A549 (cell line): Measurements from ENCODE around the gene ZFYVE28. TPM values are rescaled to one million over a fixed set of nuclear protein-coding genes. Genes with fewer than 3 reads are reported as not detected.

Experiments used
- ATAC-seq, 2 experiments: fragments of 200-7000 bp in 1 of 2; fragments of >200 bp in 1 of 2; cut with Nextera tagmentation in 1 of 2; cut with Tn5 transposase in 1 of 2; 3 replicates each; pipeline versions ENCODE4 v1.8.0 to v1.9.1; 2018 to 2020; ENCODE audit warnings: mild to moderate bottlenecking in 1 of 2, moderate library complexity in 1 of 2
- CTCF ChIA-PET: fragments of 300-600 bp; sonication (Branson Sonifier 250); formaldehyde crosslinking; extraction: SDS; loops from one replicate; lab custom pipeline; 2021; ENCODE audit warnings: antibody characterized with exemption, inconsistent platforms; lab: Yijun Ruan, JAX
- POLR2A ChIA-PET: fragments of 350-600 bp; formaldehyde crosslinking; extraction: SDS; loops from one replicate; lab custom pipeline; 2021; ENCODE audit warnings: antibody characterized with exemption, inconsistent platforms; lab: Yijun Ruan, JAX
- DNase-seq, 2 experiments: peaks; one replicate each; pipeline versions ENCODE4 v3.0.0 to v3.0.0-alpha.2; 2011 to 2016; ENCODE audit warnings: low read depth in 1 of 2, low spot score in 1 of 2
- FAIRE-seq: peaks from 2 replicates; lab custom pipeline; 2011; peaks lifted over from hg19 to GRCh38; lab: Jason Lieb, UNC
- H3K27ac ChIP-seq, 2 experiments: fragments of >200 bp; sonication (Bioruptor Twin); formaldehyde crosslinking; 3 replicates each; pipeline ENCODE4 v1.5.1; 2016 to 2017
- H3K4me1 ChIP-seq: fragments of >200 bp; sonication (Bioruptor Twin); formaldehyde crosslinking; 3 replicates; pipeline ENCODE4 v1.6.1; 2016
- H3K4me2 ChIP-seq: fragments of >200 bp; sonication (Bioruptor Twin); formaldehyde crosslinking; 3 replicates; pipeline ENCODE4 v1.6.1; 2016
- H3K4me3 ChIP-seq: fragments of >200 bp; sonication (Bioruptor Twin); formaldehyde crosslinking; 3 replicates; pipeline ENCODE4 v1.5.1; 2016
- H3K9me3 ChIP-seq: fragments of >200 bp; sonication (Bioruptor Twin); formaldehyde crosslinking; 3 replicates; pipeline ENCODE4 v1.6.1; 2016
- BHLHE40 ChIP-seq: IDR thresholded peaks from 2 replicates; pipeline ENCODE4 v1.6.1; 2012; ENCODE audit warnings: low read depth, low read length, inconsistent platforms
- CBX2 ChIP-seq: fragments of 200-600 bp; sonication (generic); IDR thresholded peaks from 2 replicates; pipeline ENCODE4 v1.6.1; 2016; ENCODE audit warnings: low read depth, mild to moderate bottlenecking, borderline replicate concordance
- CEBPB ChIP-seq, 2 experiments: fragments of >200 bp in 1 of 2; sonication (Bioruptor Twin) in 1 of 2; formaldehyde crosslinking in 1 of 2; IDR thresholded peaks; 2 replicates each; pipeline ENCODE4 v1.6.1; 2012 to 2016
- ESRRA ChIP-seq: fragments of 150-350 bp; IDR thresholded peaks from 2 replicates; pipeline ENCODE4 v1.6.1; 2014; ENCODE audit warnings: mild to moderate bottlenecking, low read length, borderline replicate concordance
- FOSL2 ChIP-seq, 2 experiments: fragments of 450-650 bp in 1 of 2; fragments of >200 bp in 1 of 2; sonication (Bioruptor Twin) in 1 of 2; formaldehyde crosslinking; IDR thresholded peaks; 2 replicates each; pipeline versions ENCODE4 v1.5.0 to v1.6.1; 2016 to 2020; ENCODE audit warnings: mild to moderate bottlenecking in 1 of 2, moderate library complexity in 1 of 2
- FOXS1 ChIP-seq: fragments of 250-450 bp; sonication (Bioruptor Pico); IDR thresholded peaks from 2 replicates; pipeline ENCODE4 v1.5.0; 2020; ENCODE audit warnings: mild to moderate bottlenecking, moderate library complexity
- GATA3 ChIP-seq: IDR thresholded peaks from 2 replicates; pipeline ENCODE4 v1.6.1; 2012; ENCODE audit warnings: borderline replicate concordance
- HDAC2 ChIP-seq: fragments of 200-600 bp; sonication (generic); IDR thresholded peaks from 2 replicates; pipeline ENCODE4 v1.6.1; 2016
- HOXB13 ChIP-seq: fragments of 250-450 bp; sonication (Bioruptor Pico); IDR thresholded peaks from 2 replicates; pipeline ENCODE4 v1.5.0; 2020; ENCODE audit warnings: low read depth, mild to moderate bottlenecking, moderate library complexity
- MAZ ChIP-seq: fragments of 150-350 bp; IDR thresholded peaks from 2 replicates; pipeline ENCODE4 v1.6.1; 2014; ENCODE audit warnings: antibody characterized with exemption, low read depth, low read length, borderline replicate concordance
- MYC ChIP-seq: IDR thresholded peaks from 2 replicates; pipeline ENCODE4 v1.6.1; 2012; ENCODE audit warnings: mild to moderate bottlenecking, inconsistent platforms, low read length, improper control_type of control experiment, borderline replicate concordance
- NPAS2 ChIP-seq: fragments of 250-450 bp; sonication (Bioruptor Pico); IDR thresholded peaks from 2 replicates; pipeline ENCODE4 v1.8.0; 2022; ENCODE audit warnings: mild to moderate bottlenecking, moderate library complexity, borderline replicate concordance
- NR3C1 ChIP-seq: fragments of >200 bp; sonication (Bioruptor Twin); formaldehyde crosslinking; IDR thresholded peaks from 3 replicates; pipeline ENCODE4 v1.6.1; 2017
- POLR2AphosphoS2 ChIP-seq: conservative IDR thresholded peaks from 2 replicates; pipeline ENCODE4 v1.6.1; 2012; ENCODE audit warnings: low read length, improper control_type of control experiment, inconsistent platforms
- RARB ChIP-seq: fragments of 250-450 bp; sonication (Bioruptor Pico); IDR thresholded peaks from 2 replicates; pipeline ENCODE4 v1.8.0; 2021; ENCODE audit warnings: mild to moderate bottlenecking, moderate library complexity
- RCOR1 ChIP-seq: fragments of 150-350 bp; IDR thresholded peaks from 2 replicates; pipeline ENCODE4 v1.6.1; 2014; ENCODE audit warnings: antibody characterized with exemption, low read length, low read depth
- RFX5 ChIP-seq: fragments of 450-650 bp; IDR thresholded peaks from 2 replicates; pipeline ENCODE4 v1.7.1; 2014; ENCODE audit warnings: antibody characterized with exemption, mild to moderate bottlenecking, moderate library complexity
- RNF2 ChIP-seq: fragments of 200-600 bp; sonication (generic); IDR thresholded peaks from 2 replicates; pipeline ENCODE4 v1.6.1; 2016; ENCODE audit warnings: low read depth, mild to moderate bottlenecking, antibody characterized with exemption, moderate library complexity, borderline replicate concordance
- SMC3 ChIP-seq: fragments of >200 bp; sonication (Bioruptor Twin); formaldehyde crosslinking; IDR thresholded peaks from 3 replicates; pipeline ENCODE4 v1.6.1; 2018; ENCODE audit warnings: inconsistent platforms
- SREBF2 ChIP-seq: fragments of 450-650 bp; IDR thresholded peaks from 2 replicates; pipeline ENCODE4 v1.6.1; 2014; ENCODE audit warnings: mild to moderate bottlenecking, moderate library complexity
- TP53 ChIP-seq: fragments of 250-450 bp; sonication (Bioruptor Pico); IDR thresholded peaks from 2 replicates; pipeline ENCODE4 v1.5.0; 2021; ENCODE audit warnings: mild to moderate bottlenecking, moderate library complexity
- ZC3H11A ChIP-seq: fragments of 450-650 bp; IDR thresholded peaks from 2 replicates; pipeline ENCODE4 v1.6.1; 2014; ENCODE audit warnings: antibody characterized with exemption, mild to moderate bottlenecking
- ZNF302 ChIP-seq: fragments of 250-450 bp; sonication (Bioruptor Pico); IDR thresholded peaks from 2 replicates; pipeline ENCODE4 v1.9.0; 2021; ENCODE audit warnings: inconsistent platforms, mild to moderate bottlenecking, moderate library complexity
- WGBS: methylation state at CpG from one replicate; pipeline ENCODE4 v1.1.6; 2017; ENCODE audit errors: missing lambda C conversion rate; 5-methylcytosine and 5-hydroxymethylcytosine counted together
- polyA plus RNA-seq, 4 experiments: library from polyadenylated mRNA; depleted of rRNA in 3 of 4; stranded (reverse); fragments of >200 nt; fragmentation: RNase III in 1 of 4; extraction: RNeasy Plus Mini Kit Qiagen cat#74134 plus additional on column Dnase treatment in 1 of 4; gene quantifications; 2 replicates in 3 of 4; 3 replicates in 1 of 4; pipeline ENCODE4 v1.2.3, GENCODE V29; 2011 to 2017
- TF ChIP-seq, protein P1 (sequence below): fragments of 450-650 bp; IDR thresholded peaks from 2 replicates; pipeline ENCODE4 v1.6.1; 2014; ENCODE audit warnings: antibody characterized with exemption
- TF ChIP-seq, protein P2 (sequence below): fragments of 250-450 bp; sonication (Bioruptor Pico); IDR thresholded peaks from 2 replicates; pipeline ENCODE4 v1.5.0; 2021; ENCODE audit warnings: mild to moderate bottlenecking, moderate library complexity, borderline replicate concordance

Gene ZFYVE28
- polyA plus RNA-seq, 2 of the 4 experiments (the other 2 are of a cell fraction): 2.1 to 2.3 TPM

DNA sequence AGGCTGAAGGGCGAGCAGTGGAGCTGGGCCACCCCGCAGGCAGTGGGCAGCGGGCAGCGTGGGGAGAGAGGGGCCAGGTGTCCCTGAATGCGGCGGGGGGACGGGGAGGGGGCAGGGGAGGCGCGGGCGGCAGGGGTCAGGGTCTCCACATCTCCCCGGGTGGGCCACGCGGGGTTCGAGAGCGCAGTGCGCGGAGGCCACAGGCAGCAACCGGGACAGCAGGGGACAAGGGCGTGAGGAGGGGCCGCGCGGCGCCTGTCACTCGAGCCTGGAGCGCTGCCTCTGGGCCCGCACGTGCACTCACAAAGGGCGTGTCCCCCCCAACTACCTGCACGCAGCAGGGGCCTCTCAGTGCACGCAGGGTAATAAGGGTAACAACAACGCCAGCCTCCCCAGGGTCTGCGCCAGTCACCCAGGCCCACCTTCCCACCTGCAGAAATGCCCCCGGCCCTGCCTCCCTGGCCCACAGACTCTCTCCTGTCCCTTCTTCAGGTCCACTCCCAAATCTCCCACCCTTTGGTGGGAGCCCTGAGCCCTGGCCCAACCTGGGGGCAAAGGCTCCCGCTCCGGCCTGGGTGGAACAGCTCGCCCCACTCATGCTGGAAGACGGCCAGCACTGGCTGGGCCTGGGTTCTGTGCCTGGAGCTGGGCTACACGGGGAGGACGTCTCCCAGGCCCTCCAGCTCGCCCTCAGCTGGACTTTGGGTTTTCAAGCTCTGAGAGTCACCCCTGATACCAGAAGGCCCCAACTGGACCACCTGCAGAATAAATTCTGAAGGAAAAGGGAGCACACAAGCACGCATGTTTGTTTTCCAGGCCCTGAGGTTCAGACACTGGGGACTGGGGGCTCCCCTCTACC is 53.2 kb downstream of the ZFYVE28 start:
- no peak for FAIRE-seq
- Histone ChIP-seq H3K4me1 (no peaks in the 10 kb centered on the region), H3K4me2 (no peak overlapping the region), H3K4me3 (no peak overlapping the region), H3K27ac (no peak overlapping the region), H3K9me3 (no peaks in the 10 kb centered on the region)
- ATAC-seq: no peak
- ChIA-PET POLR2A (no interaction called here), CTCF (interaction anchor here (1.7 kb wide), 1 partner anchor 11 kb away, joined by 3 read pairs; no protein-coding TSS in a partner anchor)
- WGBS: 94% methylated on average over 25 of the region's 41 CpGs
- no peak for DNase-seq
- TF ChIP-seq HDAC2 (no peak), SMC3 (no peak), FOSL2 (IDR thresholded peaks at IDR 0.05) (no peak), FOSL2 (CRISPR knock-in tag; IDR thresholded peaks at IDR 0.05) (no peak), NPAS2 (CRISPR knock-in tag) (no peak), MAZ (no peak), POLR2AphosphoS2 (no peak), MYC (no peak), HOXB13 (CRISPR knock-in tag) (no peak), NR3C1 (no peak)
- TF ChIP-seq, protein P1, sequence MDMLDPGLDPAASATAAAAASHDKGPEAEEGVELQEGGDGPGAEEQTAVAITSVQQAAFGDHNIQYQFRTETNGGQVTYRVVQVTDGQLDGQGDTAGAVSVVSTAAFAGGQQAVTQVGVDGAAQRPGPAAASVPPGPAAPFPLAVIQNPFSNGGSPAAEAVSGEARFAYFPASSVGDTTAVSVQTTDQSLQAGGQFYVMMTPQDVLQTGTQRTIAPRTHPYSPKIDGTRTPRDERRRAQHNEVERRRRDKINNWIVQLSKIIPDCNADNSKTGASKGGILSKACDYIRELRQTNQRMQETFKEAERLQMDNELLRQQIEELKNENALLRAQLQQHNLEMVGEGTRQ: no peak

DNA sequence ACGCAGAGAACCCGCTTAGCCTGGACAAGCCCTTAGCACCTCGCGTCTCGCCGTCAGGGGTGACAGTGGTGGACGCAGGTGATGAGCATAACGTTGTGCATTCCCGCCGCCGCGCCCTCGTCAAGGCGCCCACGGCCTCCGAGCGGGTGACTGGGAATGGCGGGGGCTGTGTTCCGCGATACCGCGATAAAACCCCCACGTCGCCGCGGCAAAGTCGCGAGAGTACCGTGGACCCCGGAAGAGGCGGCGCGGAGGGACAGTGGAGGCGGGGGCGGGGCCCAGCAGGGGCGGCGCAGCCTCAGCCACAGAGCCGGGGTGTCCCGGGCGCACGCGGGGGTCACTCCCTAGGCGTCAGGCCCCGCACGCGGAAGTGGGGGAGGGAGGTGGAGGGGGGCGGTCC is 53.8 kb downstream of the ZFYVE28 start:
- POLR2A ChIA-PET: no interaction called here
- Histone ChIP-seq H3K4me3 (no peak overlapping the region), H3K27ac (no peak overlapping the region), H3K4me1 (no peaks in the 10 kb centered on the region), H3K9me3 (no peaks in the 10 kb centered on the region), H3K4me2 (no peak overlapping the region)
- FAIRE-seq (no peak), DNase-seq (no peak), ATAC-seq (no peak)
- TF ChIP-seq RFX5 (no peak), RNF2 (no peak), POLR2AphosphoS2 (no peak), BHLHE40 (no peak), CEBPB (IDR thresholded peaks at IDR 0.05) (no peak), TP53 (no peak), SREBF2 (no peak), GATA3 (no peak), MYC (no peak), FOXS1 (CRISPR knock-in tag) (no peak), ZNF302 (no peak), ESRRA (no peak), RCOR1 (no peak), CBX2 (no peak), RARB (CRISPR knock-in tag) (no peak), ZC3H11A (no peak)
- TF ChIP-seq, protein P2, sequence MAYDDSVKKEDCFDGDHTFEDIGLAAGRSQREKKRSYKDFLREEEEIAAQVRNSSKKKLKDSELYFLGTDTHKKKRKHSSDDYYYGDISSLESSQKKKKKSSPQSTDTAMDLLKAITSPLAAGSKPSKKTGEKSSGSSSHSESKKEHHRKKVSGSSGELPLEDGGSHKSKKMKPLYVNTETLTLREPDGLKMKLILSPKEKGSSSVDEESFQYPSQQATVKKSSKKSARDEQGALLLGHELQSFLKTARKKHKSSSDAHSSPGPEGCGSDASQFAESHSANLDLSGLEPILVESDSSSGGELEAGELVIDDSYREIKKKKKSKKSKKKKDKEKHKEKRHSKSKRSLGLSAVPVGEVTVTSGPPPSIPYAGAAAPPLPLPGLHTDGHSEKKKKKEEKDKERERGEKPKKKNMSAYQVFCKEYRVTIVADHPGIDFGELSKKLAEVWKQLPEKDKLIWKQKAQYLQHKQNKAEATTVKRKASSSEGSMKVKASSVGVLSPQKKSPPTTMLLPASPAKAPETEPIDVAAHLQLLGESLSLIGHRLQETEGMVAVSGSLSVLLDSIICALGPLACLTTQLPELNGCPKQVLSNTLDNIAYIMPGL (CRISPR knock-in tag): no peak
- TF ChIP-seq, protein P1: no peak
- CTCF ChIA-PET: no interaction called here
- 97% methylated on average over 6 of the region's 47 CpGs for WGBS
